Upper lobe of left lung (tissue), 6 donors: ENCODE data around the gene R3HDM2. TPM values are rescaled to one million over a fixed set of nuclear protein-coding genes. Genes with fewer than 3 reads are reported as not detected.

Source experiments
- ATAC-seq, 2 donors: fragments of 200-7000 bp; cut with Tn5 transposase; one replicate each; pipeline ENCODE4 v1.9.1; 2022; ENCODE audit warnings: mild to moderate bottlenecking in 2 of 2, moderate library complexity in 2 of 2; ENCODE audit not compliant: low FRiP score in 2 of 2
- DNase-seq, 2 donors: peaks; one replicate each; pipeline ENCODE4 v3.0.0-alpha.2; 2019 to 2020
- H3K27ac ChIP-seq, 4 donors: fragments of 200-600 bp; sonication (generic); one replicate each; pipeline ENCODE4 v1.5.1; 2016 to 2019
- H3K27me3 ChIP-seq, 4 donors: fragments of 200-600 bp; sonication (generic); one replicate each; pipeline ENCODE4 v1.5.1; 2017 to 2019
- H3K36me3 ChIP-seq, 4 donors: fragments of 200-600 bp; sonication (generic); one replicate each; pipeline ENCODE4 v1.5.1; 2016 to 2019
- H3K4me1 ChIP-seq, 4 donors: fragments of 200-600 bp; sonication (generic); one replicate each; pipeline ENCODE4 v1.5.1; 2018 to 2019
- H3K4me3 ChIP-seq, 4 donors: fragments of 200-600 bp; sonication (generic); one replicate each; pipeline ENCODE4 v1.5.1; 2017 to 2019; ENCODE audit warnings: mild to moderate bottlenecking in 2 of 4, moderate library complexity in 1 of 4
- H3K9me3 ChIP-seq, 4 donors: fragments of 200-600 bp; sonication (generic); one replicate each; pipeline ENCODE4 v1.5.1; 2018 to 2019
- EP300 ChIP-seq, 4 donors: sonication (generic); formaldehyde crosslinking; IDR thresholded peaks; one replicate each; pipeline ENCODE4 v1.5.1; 2017; ENCODE audit warnings: antibody characterized with exemption in 4 of 4, control low read depth in 2 of 4
- POLR2A ChIP-seq, 4 donors: fragments of 450-650 bp; IDR thresholded peaks; one replicate each; pipeline ENCODE4 v1.5.1; 2016 to 2017; ENCODE audit warnings: antibody characterized with exemption in 4 of 4, mild to moderate bottlenecking in 2 of 4
- POLR2AphosphoS5 ChIP-seq, 2 donors: sonication (generic); formaldehyde crosslinking; IDR thresholded peaks; one replicate each; pipeline ENCODE4 v1.5.1; 2017; ENCODE audit warnings: antibody characterized with exemption in 2 of 2
- WGBS, 2 donors: methylation state at CpG; one replicate each; pipeline ENCODE4 v1.1.5; 2017 to 2018; 5-methylcytosine and 5-hydroxymethylcytosine counted together
- total RNA-seq, 6 donors: library from RNA; depleted of rRNA in 4 of 6; stranded (reverse); fragments of >200 nt in 4 of 6; gene quantifications; one replicate each; pipeline versions ENCODE4 v1.1.0 to v1.2.1, GENCODE V29; 2016 to 2021
- TF ChIP-seq, protein P1 (sequence below), 6 experiments: fragments of 450-650 bp in 4 of 6; fragments of 200-600 bp in 2 of 6; sonication (generic) in 2 of 6; IDR thresholded peaks; one replicate each; pipeline ENCODE4 v1.5.1; 2016 to 2019; ENCODE audit warnings: antibody characterized with exemption in 6 of 6
- donor health status: DM: no; HTN: no; CAD: no; lungs with moderate emphysema.
- donor health status: DM: no; HTN: yes; CAD: no; lungs with severe emphysema.

R3HDM2 gene
- total RNA-seq, 6 donors from 2014 or later, result 39.2 to 94.3 (median 59.2) TPM

DNA sequence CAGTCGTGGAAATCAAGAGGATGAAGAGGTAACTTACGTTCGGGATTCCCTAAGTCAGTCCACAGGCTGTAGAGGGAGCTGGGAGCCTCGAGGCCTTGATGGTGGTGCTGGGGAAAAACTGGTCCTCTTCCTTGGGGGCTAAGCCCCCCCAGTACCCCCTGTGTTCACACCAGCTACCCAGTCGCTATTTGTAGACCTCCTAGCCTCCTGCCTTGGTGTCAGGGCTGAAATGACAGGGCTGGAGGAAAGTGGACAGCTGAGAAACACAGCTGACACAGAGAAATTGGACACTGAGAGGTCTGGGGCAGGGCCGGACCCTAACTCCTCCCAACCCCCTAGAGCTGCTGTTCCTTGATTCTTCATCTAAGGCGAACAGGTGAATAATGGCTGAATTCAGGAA, 179.9 kb downstream of the R3HDM2 start, which contains the start of gene STAC3:
Gene STAC3 (minus strand): TSS at position 232 of the 400 bp plus-strand sequence. CDS start 1,551 bp downstream, outside the sequence.
- Histone ChIP-seq H3K9me3 (no peaks in the 10 kb centered on the region), H3K27ac (no peak within 1 kb of the TSS), H3K27me3 (no peaks in the 10 kb centered on the region), H3K4me3 (no peak within 1 kb of the TSS), H3K36me3 (peaks cover 6 to 14% (median 11%) of the 10 kb centered on the region in 4 donors), H3K4me1 (no peaks in the 10 kb centered on the region)
- 70 to 73% methylated on average over 7 of the region's 7 CpGs for WGBS, 2 donors
- DNase-seq (no peak), ATAC-seq (no peak)
- TF ChIP-seq, protein P1, sequence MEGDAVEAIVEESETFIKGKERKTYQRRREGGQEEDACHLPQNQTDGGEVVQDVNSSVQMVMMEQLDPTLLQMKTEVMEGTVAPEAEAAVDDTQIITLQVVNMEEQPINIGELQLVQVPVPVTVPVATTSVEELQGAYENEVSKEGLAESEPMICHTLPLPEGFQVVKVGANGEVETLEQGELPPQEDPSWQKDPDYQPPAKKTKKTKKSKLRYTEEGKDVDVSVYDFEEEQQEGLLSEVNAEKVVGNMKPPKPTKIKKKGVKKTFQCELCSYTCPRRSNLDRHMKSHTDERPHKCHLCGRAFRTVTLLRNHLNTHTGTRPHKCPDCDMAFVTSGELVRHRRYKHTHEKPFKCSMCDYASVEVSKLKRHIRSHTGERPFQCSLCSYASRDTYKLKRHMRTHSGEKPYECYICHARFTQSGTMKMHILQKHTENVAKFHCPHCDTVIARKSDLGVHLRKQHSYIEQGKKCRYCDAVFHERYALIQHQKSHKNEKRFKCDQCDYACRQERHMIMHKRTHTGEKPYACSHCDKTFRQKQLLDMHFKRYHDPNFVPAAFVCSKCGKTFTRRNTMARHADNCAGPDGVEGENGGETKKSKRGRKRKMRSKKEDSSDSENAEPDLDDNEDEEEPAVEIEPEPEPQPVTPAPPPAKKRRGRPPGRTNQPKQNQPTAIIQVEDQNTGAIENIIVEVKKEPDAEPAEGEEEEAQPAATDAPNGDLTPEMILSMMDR (IDR thresholded peaks at IDR 0.05), result no peak
- TF ChIP-seq POLR2AphosphoS5 (IDR thresholded peaks at IDR 0.05) (no peak), POLR2A (IDR thresholded peaks at IDR 0.05) (no peak), EP300 (IDR thresholded peaks at IDR 0.05) (no peak)

DNA sequence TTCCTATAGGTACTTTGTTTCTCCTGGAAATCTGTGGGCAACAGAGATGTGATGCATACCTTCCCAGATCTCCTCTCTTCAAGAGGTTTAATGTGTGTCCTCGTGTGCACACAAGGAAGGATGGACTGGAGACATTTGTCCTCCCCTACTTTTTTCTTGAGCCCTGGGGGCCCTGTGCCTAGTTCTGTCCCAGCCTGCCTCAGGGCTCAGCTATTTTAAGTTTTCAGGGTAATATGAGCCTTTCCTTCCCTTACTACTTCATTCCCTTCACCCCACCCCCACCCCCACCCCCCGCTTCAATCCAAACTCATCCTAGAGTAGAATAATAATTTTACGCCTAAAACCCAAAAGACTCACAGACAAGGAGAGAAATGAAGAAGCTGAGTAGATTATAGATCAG, 180.3 kb downstream of the R3HDM2 start:
- Histone ChIP-seq H3K27ac (no peak overlapping the region), H3K4me3 (no peak overlapping the region), H3K27me3 (no peaks in the 10 kb centered on the region), H3K9me3 (no peaks in the 10 kb centered on the region), H3K36me3 (peaks cover 3 to 10% (median 8%) of the 10 kb centered on the region in 4 donors), H3K4me1 (no peaks in the 10 kb centered on the region)
- TF ChIP-seq EP300 (IDR thresholded peaks at IDR 0.05) (no peak), POLR2AphosphoS5 (IDR thresholded peaks at IDR 0.05) (no peak), POLR2A (IDR thresholded peaks at IDR 0.05) (no peak)
- TF ChIP-seq, protein P1 (IDR thresholded peaks at IDR 0.05), result no peak
- 78 to 84% methylated on average over 3 of the region's 3 CpGs for WGBS, 2 donors
- no peak for DNase-seq
- ATAC-seq, result no peak

DNA sequence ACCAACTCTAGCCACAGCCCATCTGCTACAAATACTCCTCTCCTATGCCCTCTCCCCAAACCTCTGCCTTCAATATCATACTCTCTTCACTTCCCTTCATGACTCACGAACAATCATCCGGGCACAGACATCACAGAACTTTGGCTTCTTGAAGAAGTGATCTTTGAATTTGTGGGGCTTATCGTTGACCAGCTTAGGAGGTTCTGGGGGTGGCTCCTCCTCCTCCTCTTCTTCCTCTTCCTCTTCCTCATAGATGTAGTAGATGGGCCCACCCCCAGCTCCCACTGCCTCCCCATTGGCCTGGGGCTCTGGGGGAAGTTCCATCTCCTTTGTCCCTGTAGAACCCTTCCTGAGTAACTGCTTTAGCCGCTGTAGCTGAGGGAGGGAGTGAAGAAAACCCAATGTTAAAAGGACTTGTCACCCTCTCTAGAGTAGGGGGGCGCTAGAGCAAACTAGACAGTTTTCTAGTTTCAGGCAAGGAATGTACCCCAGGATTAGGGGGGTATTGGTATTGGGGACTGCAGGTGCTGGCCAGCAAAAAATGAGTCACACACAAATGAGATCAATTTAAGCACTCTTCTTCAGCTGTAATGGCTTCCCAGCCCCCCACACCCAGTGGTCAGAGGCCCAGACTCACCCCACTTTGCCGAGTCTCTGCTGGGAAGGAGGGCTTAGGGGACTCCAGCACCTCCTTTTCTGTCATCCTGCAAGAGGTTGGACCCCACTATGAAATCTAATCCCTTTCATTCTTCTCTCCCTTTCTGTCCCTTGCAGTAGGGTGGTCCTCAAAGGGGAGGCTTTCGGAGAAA, 181.7 kb downstream of the R3HDM2 start:
- TF ChIP-seq, protein P1 (IDR thresholded peaks at IDR 0.05), result no peak
- no peak for TF ChIP-seq POLR2AphosphoS5 (IDR thresholded peaks at IDR 0.05)
- TF ChIP-seq POLR2A (IDR thresholded peaks at IDR 0.05), result no peak
- Histone ChIP-seq H3K4me1 (no peaks in the 10 kb centered on the region), H3K9me3 (no peaks in the 10 kb centered on the region), H3K27ac (no peak overlapping the region), H3K27me3 (peaks cover 0 to 2% (median 0%) of the 10 kb centered on the region in 4 donors), H3K4me3 (peak overlapping the region in 2 of 4 donors; percentile 4 to 19), H3K36me3 (no peaks in the 10 kb centered on the region)
- DNase-seq (no peak), ATAC-seq (peak in 1 of 2 donors; percentile 66)
- 72 to 81% methylated on average over 7 of the region's 7 CpGs for WGBS, 2 donors

DNA sequence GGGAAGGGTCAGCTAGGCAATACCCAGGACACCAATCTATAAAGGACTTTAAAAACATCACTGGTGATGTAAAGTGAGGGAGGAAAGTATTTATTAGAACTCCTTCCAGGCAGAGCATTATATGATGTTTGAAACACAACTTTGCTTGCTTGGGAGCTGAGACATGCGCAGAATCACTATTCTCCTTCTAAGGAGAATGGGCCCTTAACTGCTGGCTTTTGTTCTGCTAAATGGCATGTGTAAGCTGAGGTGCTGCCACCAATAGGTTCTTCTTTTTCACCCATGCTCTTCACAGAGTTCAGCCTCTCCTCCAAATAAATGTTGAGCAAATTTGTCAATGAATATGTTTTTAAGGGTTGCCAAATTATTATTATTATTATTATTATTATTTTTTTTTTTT, 183.8 kb downstream of the R3HDM2 start:
- Histone ChIP-seq H3K9me3 (no peaks in the 10 kb centered on the region), H3K4me3 (no peak overlapping the region), H3K36me3 (no peaks in the 10 kb centered on the region), H3K27ac (no peak overlapping the region), H3K27me3 (peaks cover 0 to 21% (median 8%) of the 10 kb centered on the region in 4 donors), H3K4me1 (peaks cover 18 to 21% (median 20%) of the 10 kb centered on the region in 4 donors)
- TF ChIP-seq POLR2A (IDR thresholded peaks at IDR 0.05) (no peak), EP300 (IDR thresholded peaks at IDR 0.05) (no peak)
- TF ChIP-seq, protein P1 (IDR thresholded peaks at IDR 0.05), result no peak
- DNase-seq (no peak), ATAC-seq (no peak)
- 93 to 100% methylated on average over 1 of the region's 1 CpG for WGBS, 2 donors
